A549 (cell line): ENCODE data around the gene ACBD5. TPM values are rescaled to one million over a fixed set of nuclear protein-coding genes. Genes with fewer than 3 reads are reported as not detected.

Experiments
- ATAC-seq, 2 experiments: fragments of 200-7000 bp in 1 of 2; fragments of >200 bp in 1 of 2; cut with Nextera tagmentation in 1 of 2; cut with Tn5 transposase in 1 of 2; 3 replicates each; pipeline versions ENCODE4 v1.8.0 to v1.9.1; 2018 to 2020; ENCODE audit warnings: mild to moderate bottlenecking in 1 of 2, moderate library complexity in 1 of 2
- CTCF ChIA-PET: fragments of 300-600 bp; sonication (Branson Sonifier 250); formaldehyde crosslinking; extraction: SDS; loops from one replicate; lab custom pipeline; 2021; ENCODE audit warnings: antibody characterized with exemption, inconsistent platforms; lab: Yijun Ruan, JAX
- POLR2A ChIA-PET: fragments of 350-600 bp; formaldehyde crosslinking; extraction: SDS; loops from one replicate; lab custom pipeline; 2021; ENCODE audit warnings: antibody characterized with exemption, inconsistent platforms; lab: Yijun Ruan, JAX
- DNase-seq, 2 experiments: peaks; one replicate each; pipeline versions ENCODE4 v3.0.0 to v3.0.0-alpha.2; 2011 to 2016; ENCODE audit warnings: low read depth in 1 of 2, low spot score in 1 of 2
- FAIRE-seq: peaks from 2 replicates; lab custom pipeline; 2011; peaks lifted over from hg19 to GRCh38; lab: Jason Lieb, UNC
- H3K27ac ChIP-seq, 2 experiments: fragments of >200 bp; sonication (Bioruptor Twin); formaldehyde crosslinking; 3 replicates each; pipeline ENCODE4 v1.5.1; 2016 to 2017
- H3K4me1 ChIP-seq: fragments of >200 bp; sonication (Bioruptor Twin); formaldehyde crosslinking; 3 replicates; pipeline ENCODE4 v1.6.1; 2016
- H3K4me2 ChIP-seq: fragments of >200 bp; sonication (Bioruptor Twin); formaldehyde crosslinking; 3 replicates; pipeline ENCODE4 v1.6.1; 2016
- H3K4me3 ChIP-seq: fragments of >200 bp; sonication (Bioruptor Twin); formaldehyde crosslinking; 3 replicates; pipeline ENCODE4 v1.5.1; 2016
- H3K9me3 ChIP-seq: fragments of >200 bp; sonication (Bioruptor Twin); formaldehyde crosslinking; 3 replicates; pipeline ENCODE4 v1.6.1; 2016
- ATOH8 ChIP-seq: fragments of 250-450 bp; sonication (Bioruptor Pico); IDR thresholded peaks from 2 replicates; pipeline ENCODE4 v1.5.0; 2020; ENCODE audit warnings: low read depth, mild to moderate bottlenecking, moderate library complexity
- CTCF ChIP-seq: fragments of >200 bp; sonication (Bioruptor Twin); formaldehyde crosslinking; IDR thresholded peaks from 3 replicates; pipeline ENCODE4 v1.5.1; 2016
- E2F6 ChIP-seq: IDR thresholded peaks from 2 replicates; pipeline ENCODE4 v1.6.1; 2012; ENCODE audit warnings: low read depth, borderline replicate concordance
- EHF ChIP-seq: fragments of 250-450 bp; sonication (Bioruptor Pico); IDR thresholded peaks from 2 replicates; pipeline ENCODE4 v1.5.0; 2020; ENCODE audit warnings: mild to moderate bottlenecking
- ELK1 ChIP-seq: fragments of 150-350 bp; IDR thresholded peaks from 2 replicates; pipeline ENCODE4 v1.6.1; 2014; ENCODE audit warnings: low read depth, mild to moderate bottlenecking, low read length
- ESRRA ChIP-seq: fragments of 150-350 bp; IDR thresholded peaks from 2 replicates; pipeline ENCODE4 v1.6.1; 2014; ENCODE audit warnings: mild to moderate bottlenecking, low read length, borderline replicate concordance
- HDAC2 ChIP-seq: fragments of 200-600 bp; sonication (generic); IDR thresholded peaks from 2 replicates; pipeline ENCODE4 v1.6.1; 2016
- HOXB13 ChIP-seq: fragments of 250-450 bp; sonication (Bioruptor Pico); IDR thresholded peaks from 2 replicates; pipeline ENCODE4 v1.5.0; 2020; ENCODE audit warnings: low read depth, mild to moderate bottlenecking, moderate library complexity
- HOXB5 ChIP-seq: fragments of 250-450 bp; sonication (Bioruptor Pico); IDR thresholded peaks from 2 replicates; pipeline ENCODE4 v1.5.0; 2020; ENCODE audit warnings: mild to moderate bottlenecking, moderate library complexity
- JUN ChIP-seq, 2 experiments: fragments of >200 bp; sonication (Bioruptor Twin); formaldehyde crosslinking; IDR thresholded peaks; 2 replicates in 1 of 2; 3 replicates in 1 of 2; pipeline ENCODE4 v1.6.1; 2016 to 2017
- JUNB ChIP-seq: fragments of >200 bp; sonication (Bioruptor Twin); formaldehyde crosslinking; IDR thresholded peaks from 2 replicates; pipeline ENCODE4 v1.6.1; 2016
- KDM1A ChIP-seq: fragments of 200-600 bp; sonication (generic); IDR thresholded peaks from 2 replicates; pipeline ENCODE4 v1.6.1; 2016; ENCODE audit warnings: low read depth, mild to moderate bottlenecking
- KDM5A ChIP-seq: fragments of 200-600 bp; sonication (generic); IDR thresholded peaks from 2 replicates; pipeline ENCODE4 v1.6.1; 2016; ENCODE audit warnings: antibody characterized with exemption, mild to moderate bottlenecking
- MYC ChIP-seq: IDR thresholded peaks from 2 replicates; pipeline ENCODE4 v1.6.1; 2012; ENCODE audit warnings: mild to moderate bottlenecking, inconsistent platforms, low read length, improper control_type of control experiment, borderline replicate concordance
- NR3C1 ChIP-seq: fragments of >200 bp; sonication (Bioruptor Twin); formaldehyde crosslinking; IDR thresholded peaks from 3 replicates; pipeline ENCODE4 v1.6.1; 2017
- RAD21 ChIP-seq, 2 experiments: fragments of >200 bp in 1 of 2; sonication (Bioruptor Twin) in 1 of 2; formaldehyde crosslinking in 1 of 2; IDR thresholded peaks in 1 of 2; conservative IDR thresholded peaks in 1 of 2; 2 replicates in 1 of 2; 3 replicates in 1 of 2; pipeline ENCODE4 v1.6.1; 2012 to 2018; ENCODE audit warnings: inconsistent platforms in 1 of 2
- RNF2 ChIP-seq: fragments of 200-600 bp; sonication (generic); IDR thresholded peaks from 2 replicates; pipeline ENCODE4 v1.6.1; 2016; ENCODE audit warnings: low read depth, mild to moderate bottlenecking, antibody characterized with exemption, moderate library complexity, borderline replicate concordance
- TP53 ChIP-seq: fragments of 250-450 bp; sonication (Bioruptor Pico); IDR thresholded peaks from 2 replicates; pipeline ENCODE4 v1.5.0; 2021; ENCODE audit warnings: mild to moderate bottlenecking, moderate library complexity
- ZC3H11A ChIP-seq: fragments of 450-650 bp; IDR thresholded peaks from 2 replicates; pipeline ENCODE4 v1.6.1; 2014; ENCODE audit warnings: antibody characterized with exemption, mild to moderate bottlenecking
- ZFP36 ChIP-seq: fragments of 450-650 bp; IDR thresholded peaks from 2 replicates; pipeline ENCODE4 v1.6.1; 2014; ENCODE audit warnings: borderline replicate concordance; ENCODE audit not compliant: partially characterized antibody
- WGBS: methylation state at CpG from one replicate; pipeline ENCODE4 v1.1.6; 2017; ENCODE audit errors: missing lambda C conversion rate; 5-methylcytosine and 5-hydroxymethylcytosine counted together
- polyA plus RNA-seq, 4 experiments: library from polyadenylated mRNA; depleted of rRNA in 3 of 4; stranded (reverse); fragments of >200 nt; fragmentation: RNase III in 1 of 4; extraction: RNeasy Plus Mini Kit Qiagen cat#74134 plus additional on column Dnase treatment in 1 of 4; gene quantifications; 2 replicates in 3 of 4; 3 replicates in 1 of 4; pipeline ENCODE4 v1.2.3, GENCODE V29; 2011 to 2017
- TF ChIP-seq, protein P1 (sequence below): fragments of 200-600 bp; sonication (generic); IDR thresholded peaks from 2 replicates; pipeline ENCODE4 v1.6.1; 2016; ENCODE audit warnings: antibody characterized with exemption, mild to moderate bottlenecking, moderate library complexity
- TF ChIP-seq, protein P2 (sequence below): IDR thresholded peaks from 2 replicates; pipeline ENCODE4 v1.6.1; 2012

ACBD5 gene
- polyA plus RNA-seq, 2 of the 4 experiments (the other 2 are of a cell fraction): 35.9 to 55.8 TPM

GRCh38 chr10:27245836-27246235 lies 5.2 kb upstream of the ACBD5 start (continued):
- no peak for TF ChIP-seq ELK1

DNA sequence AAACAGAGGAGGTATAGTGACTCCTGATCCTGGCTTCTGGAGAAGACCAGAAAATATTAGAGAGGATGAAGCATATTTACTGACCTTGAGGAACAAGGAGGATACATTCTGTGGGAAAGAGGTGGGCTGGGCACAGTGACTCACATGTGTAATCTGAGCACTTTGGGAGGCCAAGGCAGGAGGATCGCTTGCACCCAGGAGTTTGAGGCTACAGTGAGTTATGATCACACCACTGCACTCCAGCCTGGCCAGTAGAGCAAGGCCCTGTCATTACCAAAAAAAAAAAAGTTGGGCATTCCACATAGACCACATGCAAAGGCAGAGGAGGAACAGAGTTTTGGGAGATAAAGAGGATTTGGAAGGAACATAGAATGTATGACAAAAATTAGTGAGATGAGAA lies 4.4 kb upstream of the ACBD5 start:
- ATAC-seq (no peak), FAIRE-seq (no peak), DNase-seq (no peak)
- 31% methylated on average over 1 of the region's 1 CpG for WGBS
- TF ChIP-seq RAD21 (conservative IDR thresholded peaks at IDR 0.05 in 1 of 2, IDR thresholded peaks at IDR 0.05 in 1 of 2) (no peak), ATOH8 (CRISPR knock-in tag) (no peak), JUNB (no peak)
- ChIA-PET POLR2A (no interaction called here), CTCF (no interaction called here)
- no peak overlapping the region for H3K4me2 ChIP-seq
- H3K4me3 ChIP-seq: no peak overlapping the region
- H3K4me1 ChIP-seq: peaks cover 14% of the 10 kb centered on the region; the same call in 1 of the 3 replicates
- no peaks in the 10 kb centered on the region for H3K9me3 ChIP-seq
- no peak overlapping the region for H3K27ac ChIP-seq

DNA sequence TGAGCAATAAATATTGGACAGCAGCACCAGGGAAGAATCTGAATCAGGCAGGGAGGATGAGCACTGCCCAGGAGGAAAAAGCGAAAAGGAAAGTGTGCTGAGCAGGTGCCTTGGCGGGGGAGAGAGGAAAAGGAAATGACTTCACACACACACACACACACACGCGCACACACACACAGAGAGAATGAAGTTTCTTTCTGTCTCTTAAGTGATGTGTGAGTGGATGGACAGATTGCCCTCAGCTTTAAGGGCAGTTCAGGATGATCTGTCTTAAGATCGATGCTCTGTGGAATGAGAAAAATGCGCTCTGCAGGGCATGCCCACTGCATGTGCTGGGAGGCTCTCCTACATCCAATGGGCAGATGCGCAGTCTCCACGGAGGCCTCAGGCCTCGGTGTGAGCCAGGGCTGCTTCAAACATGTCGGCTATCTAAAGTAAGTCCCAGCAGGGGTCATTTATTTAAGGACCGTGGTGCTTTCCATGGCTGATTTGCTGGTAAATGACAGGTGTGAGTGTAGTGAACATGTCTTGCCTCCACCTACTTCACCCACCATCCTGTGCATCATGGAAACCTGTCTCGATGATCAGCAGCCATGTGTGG lies 2.5 kb upstream of the ACBD5 start:
- no peak for FAIRE-seq
- WGBS: 15% methylated on average over 12 of the region's 12 CpGs
- ChIA-PET POLR2A (interaction anchor here (0.6 to 2.5 kb wide), 3 partner anchors 10 to 89 kb away, joined by 3 to 14 read pairs (median 4); partner anchors contain the start of gene YME1L1), CTCF (interaction anchor here (1.4 to 2.6 kb wide), 2 partner anchors 9 to 19 kb away, joined by 5 to 11 read pairs; no protein-coding TSS in a partner anchor)
- ATAC-seq: peak; percentile 24 to 37; a peak in 4 of 6 replicates
- DNase-seq: peak; percentile 30 to 83
- Histone ChIP-seq H3K4me1 (peaks cover 25% of the 10 kb centered on the region), H3K4me3 (peak overlapping the region; percentile 62), H3K4me2 (peak overlapping the region; percentile 95), H3K27ac (peak overlapping the region; percentile 89 to 92), H3K9me3 (no peaks in the 10 kb centered on the region)
- no peak for TF ChIP-seq CTCF
- no peak for TF ChIP-seq ZC3H11A
- no peak; the same call in 1 of the 2 replicates for TF ChIP-seq HOXB5 (CRISPR knock-in tag)
- no peak for TF ChIP-seq RNF2
- TF ChIP-seq ESRRA: no peak
- TF ChIP-seq TP53 (CRISPR knock-in tag): no peak
- no peak for TF ChIP-seq ZFP36
- TF ChIP-seq NR3C1: no peak
- TF ChIP-seq ATOH8 (CRISPR knock-in tag): 0 out of 2 replicates have a peak, but pooled peaks have one; percentile 32
- TF ChIP-seq KDM5A: no peak
- peak; percentile 66 to 71; a peak in 4 of 5 replicates for TF ChIP-seq JUN (IDR thresholded peaks at IDR 0.05)
- TF ChIP-seq MYC: 0 out of 2 replicates have a peak, but pooled peaks have one; percentile 13
- TF ChIP-seq EHF (CRISPR knock-in tag): no peak
- peak; percentile 57; the same call in 1 of the 2 replicates for TF ChIP-seq E2F6
- TF ChIP-seq KDM1A: no peak
- no peak for TF ChIP-seq JUNB
- TF ChIP-seq, protein P1, sequence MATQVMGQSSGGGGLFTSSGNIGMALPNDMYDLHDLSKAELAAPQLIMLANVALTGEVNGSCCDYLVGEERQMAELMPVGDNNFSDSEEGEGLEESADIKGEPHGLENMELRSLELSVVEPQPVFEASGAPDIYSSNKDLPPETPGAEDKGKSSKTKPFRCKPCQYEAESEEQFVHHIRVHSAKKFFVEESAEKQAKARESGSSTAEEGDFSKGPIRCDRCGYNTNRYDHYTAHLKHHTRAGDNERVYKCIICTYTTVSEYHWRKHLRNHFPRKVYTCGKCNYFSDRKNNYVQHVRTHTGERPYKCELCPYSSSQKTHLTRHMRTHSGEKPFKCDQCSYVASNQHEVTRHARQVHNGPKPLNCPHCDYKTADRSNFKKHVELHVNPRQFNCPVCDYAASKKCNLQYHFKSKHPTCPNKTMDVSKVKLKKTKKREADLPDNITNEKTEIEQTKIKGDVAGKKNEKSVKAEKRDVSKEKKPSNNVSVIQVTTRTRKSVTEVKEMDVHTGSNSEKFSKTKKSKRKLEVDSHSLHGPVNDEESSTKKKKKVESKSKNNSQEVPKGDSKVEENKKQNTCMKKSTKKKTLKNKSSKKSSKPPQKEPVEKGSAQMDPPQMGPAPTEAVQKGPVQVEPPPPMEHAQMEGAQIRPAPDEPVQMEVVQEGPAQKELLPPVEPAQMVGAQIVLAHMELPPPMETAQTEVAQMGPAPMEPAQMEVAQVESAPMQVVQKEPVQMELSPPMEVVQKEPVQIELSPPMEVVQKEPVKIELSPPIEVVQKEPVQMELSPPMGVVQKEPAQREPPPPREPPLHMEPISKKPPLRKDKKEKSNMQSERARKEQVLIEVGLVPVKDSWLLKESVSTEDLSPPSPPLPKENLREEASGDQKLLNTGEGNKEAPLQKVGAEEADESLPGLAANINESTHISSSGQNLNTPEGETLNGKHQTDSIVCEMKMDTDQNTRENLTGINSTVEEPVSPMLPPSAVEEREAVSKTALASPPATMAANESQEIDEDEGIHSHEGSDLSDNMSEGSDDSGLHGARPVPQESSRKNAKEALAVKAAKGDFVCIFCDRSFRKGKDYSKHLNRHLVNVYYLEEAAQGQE: 0 out of 2 replicates have a peak, but pooled peaks have one; percentile 5
- TF ChIP-seq, protein P2, sequence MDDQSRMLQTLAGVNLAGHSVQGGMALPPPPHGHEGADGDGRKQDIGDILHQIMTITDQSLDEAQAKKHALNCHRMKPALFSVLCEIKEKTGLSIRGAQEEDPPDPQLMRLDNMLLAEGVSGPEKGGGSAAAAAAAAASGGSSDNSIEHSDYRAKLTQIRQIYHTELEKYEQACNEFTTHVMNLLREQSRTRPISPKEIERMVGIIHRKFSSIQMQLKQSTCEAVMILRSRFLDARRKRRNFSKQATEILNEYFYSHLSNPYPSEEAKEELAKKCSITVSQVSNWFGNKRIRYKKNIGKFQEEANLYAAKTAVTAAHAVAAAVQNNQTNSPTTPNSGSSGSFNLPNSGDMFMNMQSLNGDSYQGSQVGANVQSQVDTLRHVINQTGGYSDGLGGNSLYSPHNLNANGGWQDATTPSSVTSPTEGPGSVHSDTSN: no peak
- TF ChIP-seq HDAC2: no peak
- 0 out of 2 replicates have a peak, but pooled peaks have one; percentile 29 for TF ChIP-seq HOXB13
